ENCODE results near the gene ARHGEF17.

- no peak for TF ChIP-seq YEATS4 (CRISPR knock-in tag; IDR thresholded peaks at IDR 0.05; ENCODE audit: borderline replicate concordance)
- TF ChIP-seq ZBTB33 (CRISPR knock-in tag; IDR thresholded peaks at IDR 0.05) = no peak
- TF ChIP-seq EZH2 (conservative IDR thresholded peaks at IDR 0.05; ENCODE audit: low read depth, low read length) = no peak
- TF ChIP-seq CEBPG (CRISPR knock-in tag; IDR thresholded peaks at IDR 0.05) = no peak
- TF ChIP-seq ETV6 (CRISPR knock-in tag; conservative IDR thresholded peaks at IDR 0.05) = no peak
- no peak for TF ChIP-seq BRD4 (CRISPR knock-in tag; IDR thresholded peaks at IDR 0.05)
These were observed 78.5 kb downstream of the ARHGEF17 start for GRCh38 chr11:73386546-73386945.

Measured in HepG2 (cell line).